AG04450 (cell line): Measurements from ENCODE around the gene AZIN2. TPM values are rescaled to one million over a fixed set of nuclear protein-coding genes. Genes with fewer than 3 reads are reported as not detected.

Source experiments
- CTCF ChIA-PET: fragments of 300-600, 350-600 bp; formaldehyde crosslinking; extraction: SDS; loops from one replicate; lab custom pipeline; 2022; ENCODE audit warnings: antibody characterized with exemption, inconsistent platforms; lab: Charles Lee
- POLR2A ChIA-PET: fragments of 350-600 bp; formaldehyde crosslinking; extraction: SDS; loops from one replicate; lab custom pipeline; 2021; ENCODE audit warnings: antibody characterized with exemption, inconsistent platforms; lab: Yijun Ruan, JAX
- DNase-seq: peaks from one replicate; pipeline ENCODE4 v3.0.0-alpha.2; 2011; ENCODE audit warnings: low read depth, low spot score
- H3K27ac ChIP-seq: one replicate; pipeline ENCODE4 v1.5.1; 2012; ENCODE audit warnings: low read depth, low read length, control low read depth
- H3K27me3 ChIP-seq: one replicate; pipeline ENCODE4 v1.6.0; 2012; ENCODE audit warnings: low read length; ENCODE audit not compliant: control insufficient read depth, insufficient read depth
- H3K4me3 ChIP-seq: 2 replicates; pipeline ENCODE4 v1.5.1; 2011; ENCODE audit warnings: mild to moderate bottlenecking, low read depth, low read length, control low read depth
- H3K9me3 ChIP-seq: 2 replicates; pipeline ENCODE4 v1.5.1; 2012; ENCODE audit warnings: low read length; ENCODE audit not compliant: control insufficient read depth, insufficient read depth
- polyA plus RNA-seq: library from polyadenylated mRNA; depleted of rRNA; stranded (reverse); fragments of >200 nt; gene quantifications from 2 replicates; pipeline ENCODE4 v1.2.3, GENCODE V29; 2011
- TF ChIP-seq, protein P1 (sequence below): IDR thresholded peaks from 2 replicates; pipeline ENCODE4 v1.5.1; 2011; ENCODE audit warnings: low read depth, low read length, control low read depth, inconsistent platforms

AZIN2 gene
- polyA plus RNA-seq, 1 experiment = 7.0 TPM

DNA sequence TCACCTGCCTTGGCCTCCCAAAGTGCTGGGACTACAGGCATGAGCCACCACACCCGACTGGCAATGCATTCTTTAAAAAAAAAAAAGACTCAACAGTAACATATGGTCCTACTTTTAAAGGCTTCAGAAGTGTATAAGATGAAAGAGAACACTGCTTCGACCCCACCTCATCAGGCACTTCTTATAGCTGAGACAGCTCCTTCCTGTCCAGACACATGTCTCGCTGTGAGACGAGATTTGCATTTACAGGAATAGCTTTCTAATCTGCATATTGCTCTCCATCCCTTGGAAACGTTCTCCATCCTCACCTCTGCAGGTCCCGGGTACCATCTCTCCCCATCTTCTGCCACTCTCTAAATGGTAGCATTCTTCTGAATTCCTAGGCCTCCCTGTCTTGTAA is 6.7 kb downstream of the AZIN2 start:
- Histone ChIP-seq H3K27ac (no peak overlapping the region), H3K4me3 (no peak overlapping the region), H3K9me3 (no peaks in the 10 kb centered on the region), H3K27me3 (no peaks in the 10 kb centered on the region)
- POLR2A ChIA-PET = no interaction called here
- no peak for DNase-seq
- TF ChIP-seq, protein P1, sequence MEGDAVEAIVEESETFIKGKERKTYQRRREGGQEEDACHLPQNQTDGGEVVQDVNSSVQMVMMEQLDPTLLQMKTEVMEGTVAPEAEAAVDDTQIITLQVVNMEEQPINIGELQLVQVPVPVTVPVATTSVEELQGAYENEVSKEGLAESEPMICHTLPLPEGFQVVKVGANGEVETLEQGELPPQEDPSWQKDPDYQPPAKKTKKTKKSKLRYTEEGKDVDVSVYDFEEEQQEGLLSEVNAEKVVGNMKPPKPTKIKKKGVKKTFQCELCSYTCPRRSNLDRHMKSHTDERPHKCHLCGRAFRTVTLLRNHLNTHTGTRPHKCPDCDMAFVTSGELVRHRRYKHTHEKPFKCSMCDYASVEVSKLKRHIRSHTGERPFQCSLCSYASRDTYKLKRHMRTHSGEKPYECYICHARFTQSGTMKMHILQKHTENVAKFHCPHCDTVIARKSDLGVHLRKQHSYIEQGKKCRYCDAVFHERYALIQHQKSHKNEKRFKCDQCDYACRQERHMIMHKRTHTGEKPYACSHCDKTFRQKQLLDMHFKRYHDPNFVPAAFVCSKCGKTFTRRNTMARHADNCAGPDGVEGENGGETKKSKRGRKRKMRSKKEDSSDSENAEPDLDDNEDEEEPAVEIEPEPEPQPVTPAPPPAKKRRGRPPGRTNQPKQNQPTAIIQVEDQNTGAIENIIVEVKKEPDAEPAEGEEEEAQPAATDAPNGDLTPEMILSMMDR = no peak
- CTCF ChIA-PET = interaction anchor here (0.5 to 7.8 kb wide), 12 partner anchors 8 to 640 kb away, joined by 3 to 58 read pairs (median 6); no protein-coding TSS in a partner anchor

DNA sequence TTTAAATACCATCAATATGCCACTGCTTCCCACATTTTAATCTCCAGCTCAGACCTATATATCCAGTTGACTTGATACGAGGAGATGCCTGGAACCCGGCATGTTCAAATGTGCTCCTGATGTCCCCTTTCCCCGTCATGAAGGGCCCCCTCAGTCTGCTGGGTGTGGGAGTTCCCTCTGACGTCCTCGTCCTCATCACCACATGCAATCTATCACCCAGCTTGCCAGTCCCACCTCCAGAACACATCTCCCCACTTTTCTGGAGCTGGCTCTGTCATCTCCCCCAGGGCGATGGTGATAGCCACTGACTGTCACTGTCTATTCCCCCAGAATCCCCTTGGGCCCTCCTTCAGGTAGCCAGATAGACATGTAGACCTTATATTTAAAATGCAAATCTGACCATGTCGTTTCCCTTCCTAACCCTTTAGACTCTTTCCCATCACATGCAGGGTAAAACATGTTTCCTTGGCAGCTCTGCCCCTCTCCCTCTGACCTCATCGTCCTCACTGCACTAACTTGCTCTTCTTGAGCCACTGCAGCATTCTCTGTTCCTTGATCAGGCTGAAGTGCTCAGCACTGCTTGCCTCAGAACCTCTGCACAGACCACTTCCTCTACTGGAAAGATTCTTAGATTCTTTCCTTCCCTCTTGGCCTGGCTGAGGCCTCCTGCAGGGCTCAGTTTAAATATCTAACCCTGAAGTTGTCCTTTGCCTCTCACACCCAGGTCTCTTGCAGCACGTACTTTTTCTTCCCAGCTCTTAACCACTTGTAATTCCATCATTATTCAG is 7.4 kb downstream of the AZIN2 start:
- Histone ChIP-seq H3K4me3 (no peak overlapping the region), H3K9me3 (no peaks in the 10 kb centered on the region), H3K27me3 (no peaks in the 10 kb centered on the region), H3K27ac (no peak overlapping the region)
- TF ChIP-seq, protein P1 = no peak
- no peak for DNase-seq
- CTCF ChIA-PET = interaction anchor here (0.7 to 3.3 kb wide), 6 partner anchors 32 to 383 kb away, joined by 3 to 15 read pairs (median 6); no protein-coding TSS in a partner anchor
- POLR2A ChIA-PET = interaction anchor here (0.6 to 1.7 kb wide), 2 partner anchors 39 to 1294 kb away, joined by 5 to 6 read pairs; no protein-coding TSS in a partner anchor

DNA sequence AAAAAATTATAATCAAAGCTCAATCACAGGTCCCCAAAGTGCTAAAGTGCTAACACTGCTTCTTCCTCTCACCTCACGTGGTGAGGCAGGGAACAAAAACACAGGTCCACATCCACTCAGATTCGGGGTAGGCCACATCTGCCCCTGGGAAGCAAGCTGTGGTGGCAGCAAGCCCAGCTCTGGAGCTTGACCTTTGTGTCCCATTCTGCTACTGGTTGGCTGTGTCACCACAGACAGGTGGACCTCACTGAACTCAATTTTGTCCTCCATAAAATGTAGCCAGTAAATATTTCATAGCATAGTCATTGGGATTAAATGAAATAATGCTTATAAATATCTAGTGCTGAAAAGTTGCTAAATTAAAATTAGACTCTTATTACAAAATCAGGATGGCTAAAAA is 8.5 kb downstream of the AZIN2 start:
- no peaks in the 10 kb centered on the region for H3K27me3 ChIP-seq
- H3K27ac ChIP-seq = no peak overlapping the region
- DNase-seq = no peak
- TF ChIP-seq, protein P1 = no peak
- H3K4me3 ChIP-seq = no peak overlapping the region
- H3K9me3 ChIP-seq = no peaks in the 10 kb centered on the region
- ChIA-PET POLR2A (interaction anchor here (0.7 to 1.7 kb wide), 2 partner anchors 10 to 38 kb away, joined by 3 to 5 read pairs; no protein-coding TSS in a partner anchor), CTCF (interaction anchor here (1.2 to 3.3 kb wide), 3 partner anchors 38 to 218 kb away, joined by 4 to 15 read pairs (median 11); no protein-coding TSS in a partner anchor)

DNA sequence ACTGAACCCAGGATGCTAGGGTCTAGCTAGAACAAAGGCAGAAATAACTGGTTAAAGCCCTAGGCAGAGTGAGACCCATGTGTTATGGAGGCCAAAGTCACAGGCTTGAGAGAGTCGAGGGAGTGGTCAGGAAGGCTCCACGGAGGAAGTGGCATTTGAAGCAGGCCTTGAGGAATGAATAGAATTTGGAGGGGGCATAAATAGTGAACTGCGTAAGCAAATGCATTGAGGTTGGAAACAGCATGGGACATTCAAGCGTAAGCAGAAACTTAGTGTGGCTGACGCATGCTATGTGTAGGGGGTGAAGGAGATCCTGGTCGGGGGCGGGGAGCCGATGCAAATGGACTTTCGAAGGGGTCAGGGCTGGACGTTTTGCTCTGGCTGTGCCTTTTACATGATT is 11.5 kb downstream of the AZIN2 start:
- no peak overlapping the region for H3K4me3 ChIP-seq
- TF ChIP-seq, protein P1 = no peak
- ChIA-PET CTCF (interaction anchor here (0.9 to 1.5 kb wide), 3 partner anchors 34 to 520 kb away, joined by 3 to 5 read pairs (median 3); no protein-coding TSS in a partner anchor), POLR2A (interaction anchor here (0.6 kb wide), 1 partner anchor 8 kb away, joined by 4 read pairs; no protein-coding TSS in a partner anchor)
- no peaks in the 10 kb centered on the region for H3K9me3 ChIP-seq
- H3K27ac ChIP-seq = no peak overlapping the region
- no peaks in the 10 kb centered on the region for H3K27me3 ChIP-seq
- no peak for DNase-seq

DNA sequence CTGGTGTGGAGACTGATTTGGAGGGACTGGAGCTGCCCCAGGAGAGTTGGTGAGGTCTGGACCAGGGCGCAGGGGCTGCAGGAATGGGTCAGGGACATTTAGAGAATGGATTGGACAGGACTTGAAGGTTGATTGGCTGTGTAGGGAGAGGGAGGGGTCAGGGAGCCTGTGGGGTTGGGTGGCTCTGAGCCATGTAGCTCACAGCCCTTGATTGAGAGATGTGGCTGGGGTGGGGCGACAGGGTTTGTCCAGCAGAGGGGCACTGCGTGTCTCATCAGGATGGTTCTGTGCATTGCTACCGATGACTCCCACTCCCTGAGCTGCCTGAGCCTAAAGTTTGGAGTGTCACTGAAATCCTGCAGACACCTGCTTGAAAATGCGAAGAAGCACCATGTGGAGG is 12.1 kb downstream of the AZIN2 start:
- POLR2A ChIA-PET = no interaction called here
- TF ChIP-seq, protein P1 = no peak
- CTCF ChIA-PET = interaction anchor here (0.6 to 4.5 kb wide), 6 partner anchors 9 to 691 kb away, joined by 3 to 58 read pairs (median 4); partner anchors contain the start of gene AZIN2
- Histone ChIP-seq H3K4me3 (no peak overlapping the region), H3K9me3 (no peaks in the 10 kb centered on the region), H3K27ac (no peak overlapping the region), H3K27me3 (no peaks in the 10 kb centered on the region)
- no peak for DNase-seq
